ENCODE results near the gene POLR3A.
A peak's percentile ranks its signal among the peaks of the same experiment; 100 is the strongest.
"Not testable (repeated sequence)": the region's sequence is repeated elsewhere in the genome, so short reads cannot be mapped to it uniquely, and the experiment has no call there.

The POLR3A gene

DNA sequence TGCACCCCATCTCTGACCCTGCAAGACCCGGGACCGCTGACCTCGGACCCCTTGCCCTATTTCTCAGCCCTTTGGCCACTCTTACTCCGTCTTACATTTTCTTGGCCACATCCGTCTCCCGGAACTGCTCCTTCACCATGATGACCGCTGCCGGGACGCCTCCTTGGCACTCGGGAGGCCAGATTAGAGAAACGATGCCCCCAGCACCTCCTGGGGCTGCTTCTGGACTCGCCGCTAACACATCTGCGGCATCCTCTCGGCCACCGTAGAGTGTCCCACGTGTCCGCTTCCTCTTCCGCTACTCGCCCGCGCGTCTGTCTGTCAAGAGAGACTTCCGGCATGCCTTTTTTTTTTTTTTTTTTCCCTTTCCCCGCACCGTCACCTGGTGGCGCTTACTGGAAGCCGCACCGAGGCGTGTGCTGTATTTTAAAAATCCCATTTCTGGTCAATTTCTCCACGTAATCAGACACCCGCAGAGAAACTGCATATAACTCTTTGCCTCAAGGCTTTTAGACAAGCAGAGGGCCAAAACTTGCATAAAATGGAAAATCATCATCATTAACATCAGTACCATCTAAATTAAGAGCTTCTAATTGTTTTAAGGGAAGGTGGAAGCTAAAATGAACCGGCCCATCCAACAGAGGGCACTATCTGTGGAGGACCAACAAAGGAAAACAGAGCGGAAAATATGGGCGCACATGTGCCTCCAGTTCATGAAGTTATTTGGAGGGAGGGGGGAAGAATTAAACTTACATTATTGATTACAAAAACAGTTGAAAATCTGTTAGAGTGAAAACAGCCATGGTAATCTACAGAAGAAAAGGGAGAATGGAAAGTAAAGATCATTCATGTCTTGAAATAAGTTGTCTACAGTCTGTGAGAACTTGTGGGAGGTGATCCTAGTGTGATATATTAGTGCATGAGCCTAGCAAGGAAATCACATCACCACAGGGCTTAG is at the start of gene POLR3A:
Gene POLR3A (minus strand): TSS at position 247 of the 958 bp plus-strand sequence. CDS start 108 bp downstream, at position 139.
- DNase-seq = peak; percentile 93

DNA sequence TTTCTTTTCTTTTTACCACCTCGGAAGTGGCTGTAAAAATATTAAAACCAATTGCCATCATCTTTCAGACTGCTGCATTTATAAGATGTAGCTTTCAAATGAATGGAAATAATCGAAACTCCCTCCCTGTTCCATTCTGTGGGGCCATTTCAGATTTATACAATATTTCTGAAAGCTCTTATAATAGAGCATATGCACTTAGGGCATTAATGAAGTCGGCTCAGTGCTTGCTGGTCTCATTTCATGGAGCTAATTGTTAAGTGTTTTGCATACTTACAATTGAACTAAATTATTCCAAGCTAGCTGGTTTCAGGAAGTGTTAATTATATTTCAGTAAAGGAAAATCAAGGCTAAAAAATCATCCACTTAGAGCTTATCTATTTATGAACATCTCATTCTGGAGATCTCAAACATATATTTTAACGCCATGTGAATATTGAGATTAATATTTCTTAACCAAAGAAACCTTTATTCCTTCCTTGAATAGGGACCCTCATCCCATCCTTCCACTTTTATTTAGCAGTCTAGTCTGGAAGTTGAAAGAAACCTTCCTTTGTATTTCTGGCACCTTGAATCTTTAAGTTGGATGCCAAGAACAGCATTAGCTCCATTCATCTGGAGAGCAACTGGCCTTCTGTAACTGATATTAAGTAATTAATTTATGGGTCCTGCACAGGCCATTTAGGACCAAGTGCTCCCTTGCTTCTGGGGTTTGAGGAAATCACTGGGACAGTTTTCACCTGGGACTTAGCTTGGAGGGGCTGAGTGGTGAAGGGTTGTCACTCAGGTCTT is 49.4 kb upstream of the POLR3A start:
- DNase-seq = no peak

DNA sequence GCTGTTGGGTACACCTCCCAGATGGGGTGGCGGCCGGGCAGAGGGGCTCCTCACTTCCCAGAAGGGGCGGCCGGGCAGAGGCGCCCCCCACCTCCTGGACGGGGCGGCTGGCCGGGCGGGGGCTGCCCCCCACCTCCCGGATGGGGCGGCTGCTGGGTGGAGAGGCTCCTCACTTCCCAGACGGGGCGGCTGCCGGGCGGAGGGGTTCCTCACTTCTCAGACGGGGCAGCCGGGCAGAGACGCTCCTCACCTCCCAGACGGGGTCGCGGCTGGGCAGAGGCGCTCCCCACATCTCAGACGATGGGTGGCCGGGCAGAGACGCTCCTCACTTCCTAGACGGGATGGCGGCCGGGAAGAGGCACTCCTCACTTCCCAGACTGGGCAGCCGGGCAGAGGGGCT is 46.5 kb upstream of the POLR3A start:
- not testable (repeated sequence) for DNase-seq

- no peak for DNase-seq
These were observed 43.2 kb upstream of the POLR3A start for GRCh38 chr10:78072504-78072903.

DNA sequence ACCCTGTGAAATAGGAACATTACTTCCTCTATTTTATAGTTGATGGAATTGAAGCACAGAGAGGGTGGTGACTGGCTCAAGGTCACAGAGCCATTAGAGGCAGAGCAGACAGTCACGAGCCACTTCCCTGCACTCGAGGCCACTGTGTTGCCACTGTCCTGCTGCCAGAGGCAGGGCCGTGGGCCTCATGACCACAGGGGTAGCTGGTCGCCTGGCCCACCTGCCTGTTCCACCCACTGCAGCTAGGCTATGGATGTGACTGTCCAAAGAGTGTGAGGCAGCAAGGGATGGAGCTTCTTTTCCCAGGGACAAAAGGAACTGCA is 42.5 kb upstream of the POLR3A start:
- DNase-seq = no peak

- DNase-seq = no peak
These were observed 42.0 kb upstream of the POLR3A start for GRCh38 chr10:78071140-78071856.

GRCh38 chr10:78070726-78071125 is 41.4 kb upstream of the POLR3A start:
- no peak for DNase-seq

DNA sequence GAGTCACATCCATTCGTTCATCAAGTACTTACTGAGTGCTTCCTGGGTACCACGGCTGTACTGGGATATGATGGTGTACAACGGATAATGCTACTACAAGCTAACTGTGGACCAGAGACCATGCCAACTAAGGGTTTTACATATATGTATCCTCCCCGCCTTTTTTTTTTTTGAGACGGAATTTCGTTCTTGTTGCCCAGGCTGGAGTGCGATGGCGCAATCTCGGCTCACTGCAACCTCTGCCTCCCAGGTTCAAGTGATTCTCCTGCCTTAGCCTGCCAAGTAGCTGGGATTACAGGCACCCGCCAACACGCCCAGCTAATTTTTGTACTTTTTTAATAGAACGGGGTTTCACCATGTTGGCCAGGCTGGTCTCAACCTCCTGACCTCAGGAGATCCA is 40.7 kb upstream of the POLR3A start:
- DNase-seq = not testable (repeated sequence)

GRCh38 chr10:78069151-78069550 is 39.8 kb upstream of the POLR3A start:
- no peak for DNase-seq

DNA sequence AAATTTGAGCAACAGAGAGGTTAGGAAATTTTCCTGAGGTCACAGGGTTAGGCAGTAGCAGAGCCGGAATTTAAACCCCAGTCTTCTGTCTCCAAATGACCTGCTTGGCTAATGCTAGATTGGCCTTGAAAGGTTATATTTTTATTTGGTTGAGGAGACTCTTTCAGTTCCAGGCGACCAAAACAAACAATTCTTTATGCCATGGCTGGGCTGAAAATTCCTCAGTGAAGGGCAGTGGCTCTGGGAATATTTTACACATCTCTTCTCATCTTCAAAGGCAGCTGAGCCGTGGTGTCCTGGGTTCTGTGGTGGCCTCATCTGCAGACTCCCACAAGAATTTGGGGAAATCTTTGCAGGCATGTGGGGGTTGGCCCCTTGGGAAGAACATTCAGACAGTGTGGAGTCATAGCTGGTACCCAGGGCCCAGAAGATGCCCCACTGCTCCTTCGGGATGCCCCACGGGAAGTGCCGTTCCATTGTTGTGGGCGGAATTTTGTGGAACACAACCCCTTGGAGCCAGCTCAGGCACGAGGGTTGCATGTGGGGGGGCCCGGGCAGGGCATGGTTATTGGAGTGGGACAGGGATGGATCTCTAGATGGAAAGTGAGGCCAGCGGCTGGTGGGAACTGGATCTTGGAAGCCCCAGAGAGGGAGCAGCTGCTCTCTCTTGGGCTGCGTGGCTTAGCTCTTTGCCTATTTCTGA is 37.6 kb upstream of the POLR3A start:
- DNase-seq = no peak

DNA sequence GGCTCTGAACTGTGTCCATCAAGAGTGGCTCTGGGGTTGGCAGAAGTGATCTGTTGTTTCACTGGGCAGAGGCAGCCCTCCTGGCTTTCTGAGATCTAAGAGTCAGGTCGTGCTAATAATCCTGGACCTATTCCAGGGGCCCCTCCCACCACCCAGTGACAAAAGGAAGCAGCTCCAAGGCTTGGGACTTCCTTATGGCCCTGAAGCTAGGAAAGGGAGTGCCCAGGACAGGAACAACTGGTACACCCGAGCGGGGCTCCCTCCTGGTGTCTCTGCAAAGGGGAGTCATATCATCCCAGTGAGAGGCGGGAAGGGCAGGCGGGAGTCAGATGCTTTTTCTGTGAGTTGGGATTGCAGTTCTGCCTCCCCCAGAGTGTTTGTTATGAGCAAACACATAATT is 36.7 kb upstream of the POLR3A start:
- DNase-seq = no peak

- no peak for DNase-seq
These were observed 36.3 kb upstream of the POLR3A start for GRCh38 chr10:78065611-78066010.

- not testable (repeated sequence) for DNase-seq
These were observed 35.6 kb upstream of the POLR3A start for GRCh38 chr10:78064919-78065318.

GRCh38 chr10:78063236-78063635 is 33.9 kb upstream of the POLR3A start:
- no peak for DNase-seq

DNA sequence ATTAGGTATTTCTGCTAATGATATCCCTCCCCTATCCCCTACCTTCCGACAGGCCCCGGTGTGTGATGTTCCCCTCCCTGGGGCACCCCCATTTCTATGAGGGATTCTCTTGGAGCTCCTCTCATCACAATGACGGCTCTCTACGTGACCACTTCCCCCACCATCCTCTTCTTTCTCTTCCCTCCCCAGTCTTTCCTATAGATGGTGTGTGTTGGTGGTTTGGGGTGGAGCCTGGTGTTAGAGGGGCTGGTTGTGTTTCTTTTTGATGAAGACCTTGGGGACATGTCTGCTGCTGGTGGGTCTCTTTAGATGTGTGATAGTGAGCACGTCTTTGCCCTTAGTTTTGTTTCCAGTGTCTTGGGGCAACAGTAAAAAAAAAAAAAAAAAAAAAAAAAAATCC is 33.0 kb upstream of the POLR3A start:
- no peak for DNase-seq

- DNase-seq = no peak
These were observed 30.8 kb upstream of the POLR3A start for GRCh38 chr10:78059906-78060702.

- DNase-seq = no peak
These were observed 29.2 kb upstream of the POLR3A start for GRCh38 chr10:78058562-78058961.

DNA sequence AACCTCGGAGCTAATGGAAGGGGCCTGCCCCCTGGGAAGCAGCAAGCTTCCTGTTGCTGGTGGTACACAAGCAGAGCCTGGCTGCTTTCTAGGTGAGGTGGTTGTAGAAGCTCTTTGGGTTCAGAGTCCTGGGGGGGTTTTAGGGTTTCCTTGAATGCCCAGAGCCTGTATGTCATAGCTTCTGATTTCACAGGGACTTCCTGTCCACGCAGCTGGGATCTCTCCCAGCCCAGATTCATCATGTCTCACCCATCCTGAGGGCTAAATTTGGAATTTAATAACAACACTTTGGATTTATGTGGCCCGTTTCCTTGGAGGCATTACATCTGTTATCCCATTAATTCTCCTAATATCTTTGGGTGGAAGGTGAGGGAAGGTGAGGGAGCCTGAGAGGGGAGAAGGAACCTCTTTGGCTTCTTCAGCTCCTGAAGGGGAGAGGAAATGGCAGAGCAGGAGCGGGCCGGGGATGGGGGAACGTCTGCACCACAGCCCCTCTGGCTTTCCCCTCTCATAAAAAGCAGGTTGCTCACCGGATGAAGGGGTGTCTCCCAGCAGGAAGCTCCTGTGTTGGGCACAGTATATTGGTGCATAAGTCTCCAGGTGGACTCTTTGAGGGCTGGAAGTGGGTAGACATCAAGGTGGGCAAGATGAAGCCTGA is 24.0 kb upstream of the POLR3A start:
- no peak for DNase-seq

DNA sequence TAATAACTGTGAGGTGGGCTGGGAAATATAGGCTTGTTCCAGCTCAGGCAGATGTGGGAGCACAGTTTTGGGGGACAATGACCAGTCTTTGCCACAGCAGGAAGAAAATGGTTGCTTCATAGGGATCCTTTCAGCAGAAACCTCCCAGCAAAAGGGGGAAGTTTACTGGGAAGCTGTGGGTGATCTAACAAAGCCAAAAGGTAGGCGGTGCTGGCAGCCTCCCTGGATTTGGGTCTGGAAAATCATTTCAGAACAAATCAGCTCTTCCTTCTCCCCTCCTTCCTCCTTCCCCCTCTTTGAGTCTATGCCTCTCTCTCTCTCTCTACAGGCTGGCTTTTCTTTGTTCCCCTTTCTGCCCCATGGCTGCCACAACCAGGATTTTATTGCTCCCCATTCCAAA is 20.5 kb upstream of the POLR3A start:
- DNase-seq = no peak

DNA sequence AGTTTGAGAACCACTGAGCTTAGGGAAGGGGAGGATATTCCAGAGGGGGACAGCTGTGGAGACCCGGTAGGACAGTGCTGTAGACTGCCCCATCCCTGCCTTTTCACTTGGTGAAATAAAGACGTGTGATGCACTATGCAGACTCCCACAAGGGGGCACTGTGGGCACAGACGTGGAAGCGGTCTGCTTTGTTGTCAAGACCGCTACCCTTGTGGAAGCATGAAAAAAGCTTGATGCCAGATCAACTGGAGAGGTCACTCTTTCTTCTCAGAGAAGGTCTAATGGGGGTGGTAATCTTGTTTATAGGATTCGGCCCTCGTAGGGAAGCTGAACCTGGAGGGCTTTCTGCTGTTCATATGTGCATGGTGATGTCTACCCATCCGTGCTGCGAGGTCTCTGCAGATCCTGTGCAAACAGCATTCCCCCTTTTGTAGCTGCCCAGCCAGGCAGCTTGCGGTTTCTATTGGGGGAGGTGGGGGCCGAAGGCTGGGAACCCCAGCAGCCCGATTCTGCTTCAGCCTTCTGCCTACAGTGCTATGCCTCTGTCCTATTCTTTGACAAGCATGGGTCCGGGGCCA is 18.1 kb upstream of the POLR3A start:
- peak; percentile 45 for DNase-seq

DNA sequence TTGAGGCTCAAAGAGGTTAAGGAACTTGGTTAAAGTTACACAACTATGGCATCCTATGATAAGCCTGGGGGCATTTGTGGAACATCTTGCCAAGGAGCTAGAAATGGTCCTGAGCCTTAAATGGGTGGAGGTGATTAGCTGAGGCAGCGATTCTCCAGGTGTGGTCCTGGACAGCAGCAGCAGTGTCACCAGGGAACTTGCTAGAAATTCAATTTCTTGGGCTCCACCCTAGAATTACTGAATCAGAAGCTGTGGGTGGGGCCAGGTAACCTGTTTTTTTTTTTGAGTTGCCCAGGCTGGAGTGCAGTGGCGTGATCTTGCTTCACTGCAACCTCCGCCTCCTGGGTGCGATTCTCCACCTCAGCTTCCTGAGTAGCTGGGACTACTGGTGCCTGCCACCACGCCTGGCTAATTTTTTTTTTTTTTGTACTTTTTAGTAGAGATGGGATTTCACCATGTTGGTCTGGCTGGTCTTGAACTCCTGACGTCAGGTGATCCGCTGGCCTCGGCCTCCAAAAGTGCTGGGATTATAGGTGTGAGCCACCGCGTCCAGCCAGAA is 17.5 kb upstream of the POLR3A start:
- no peak for DNase-seq
